Measurements from ENCODE around the gene RHOH. TPM values are rescaled to one million over a fixed set of nuclear protein-coding genes. Genes with fewer than 3 reads are reported as not detected.

The RHOH gene
- total and polyA plus RNA-seq, 9 donors = 0.31 to 3.2 (median 0.98) TPM

DNA sequence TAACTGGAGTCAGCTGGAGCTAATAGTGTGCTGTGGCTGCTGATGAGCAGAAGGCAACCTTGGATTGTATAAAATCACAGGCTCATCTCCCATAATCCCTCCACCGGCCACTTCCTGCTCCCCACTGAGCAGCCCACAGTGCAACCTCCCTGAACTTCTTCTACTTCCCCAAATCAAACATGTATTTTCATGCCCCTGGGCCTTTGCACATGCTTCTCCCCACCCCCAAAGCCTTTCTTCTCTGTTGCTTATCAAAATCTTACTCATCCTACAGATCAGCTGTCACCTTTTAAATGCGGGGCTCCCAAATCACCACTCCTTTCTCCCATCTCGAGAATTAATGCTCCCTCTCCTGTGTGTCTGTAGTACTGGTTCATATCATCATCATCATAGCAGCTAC, 35.8 kb downstream of the RHOH start:
- Histone ChIP-seq H3K27ac (no peak overlapping the region), H3K4me3 (no peak overlapping the region), H3K9me3 (no peaks in the 10 kb centered on the region), H3K4me1 (ENCODE audit: insufficient read depth) (no peaks in the 10 kb centered on the region), H3K36me3 (no peaks in the 10 kb centered on the region), H3K27me3 (no peaks in the 10 kb centered on the region)
- 60 to 92% (median 77%) methylated on average over 3 of the region's 3 CpGs for WGBS, 3 donors
- TF ChIP-seq POLR2A (IDR thresholded peaks at IDR 0.05) = no peak
- intact Hi-C loops (cut with DNase I) = no loop called here
- no peak for DNase-seq

DNA sequence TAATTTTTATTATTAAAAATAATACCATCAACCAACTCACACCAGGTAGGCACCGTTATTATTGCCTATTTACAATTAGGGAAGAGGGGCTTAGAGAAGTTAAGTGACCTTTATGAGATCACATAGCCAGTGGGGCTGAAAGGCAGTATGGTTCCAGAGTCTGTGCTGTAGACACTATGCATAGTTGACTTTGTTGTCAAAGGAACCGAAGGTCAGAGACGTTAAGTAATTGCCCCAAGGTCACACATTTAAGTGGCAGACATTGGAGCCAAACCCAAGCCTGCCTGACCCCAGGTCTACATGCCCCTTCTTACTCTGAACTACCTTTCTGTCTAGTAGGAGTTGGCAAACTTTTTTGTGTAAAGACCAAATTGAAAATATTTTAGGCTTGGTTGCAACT, 36.4 kb downstream of the RHOH start:
- 52 to 84% (median 65%) methylated on average over 3 of the region's 3 CpGs for WGBS, 3 donors
- no peak overlapping the region for H3K4me3 ChIP-seq
- H3K36me3 ChIP-seq = no peaks in the 10 kb centered on the region
- TF ChIP-seq POLR2A (IDR thresholded peaks at IDR 0.05) (no peak), EP300 (IDR thresholded peaks at IDR 0.05) (no peak)
- TF ChIP-seq, protein P1, sequence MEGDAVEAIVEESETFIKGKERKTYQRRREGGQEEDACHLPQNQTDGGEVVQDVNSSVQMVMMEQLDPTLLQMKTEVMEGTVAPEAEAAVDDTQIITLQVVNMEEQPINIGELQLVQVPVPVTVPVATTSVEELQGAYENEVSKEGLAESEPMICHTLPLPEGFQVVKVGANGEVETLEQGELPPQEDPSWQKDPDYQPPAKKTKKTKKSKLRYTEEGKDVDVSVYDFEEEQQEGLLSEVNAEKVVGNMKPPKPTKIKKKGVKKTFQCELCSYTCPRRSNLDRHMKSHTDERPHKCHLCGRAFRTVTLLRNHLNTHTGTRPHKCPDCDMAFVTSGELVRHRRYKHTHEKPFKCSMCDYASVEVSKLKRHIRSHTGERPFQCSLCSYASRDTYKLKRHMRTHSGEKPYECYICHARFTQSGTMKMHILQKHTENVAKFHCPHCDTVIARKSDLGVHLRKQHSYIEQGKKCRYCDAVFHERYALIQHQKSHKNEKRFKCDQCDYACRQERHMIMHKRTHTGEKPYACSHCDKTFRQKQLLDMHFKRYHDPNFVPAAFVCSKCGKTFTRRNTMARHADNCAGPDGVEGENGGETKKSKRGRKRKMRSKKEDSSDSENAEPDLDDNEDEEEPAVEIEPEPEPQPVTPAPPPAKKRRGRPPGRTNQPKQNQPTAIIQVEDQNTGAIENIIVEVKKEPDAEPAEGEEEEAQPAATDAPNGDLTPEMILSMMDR (IDR thresholded peaks at IDR 0.05) = no peak
- no peaks in the 10 kb centered on the region for H3K27me3 ChIP-seq
- no peak overlapping the region for H3K27ac ChIP-seq
- intact Hi-C loops (cut with DNase I) = no loop called here
- H3K4me1 ChIP-seq (ENCODE audit: insufficient read depth) = no peaks in the 10 kb centered on the region
- no peaks in the 10 kb centered on the region for H3K9me3 ChIP-seq
- DNase-seq = no peak

DNA sequence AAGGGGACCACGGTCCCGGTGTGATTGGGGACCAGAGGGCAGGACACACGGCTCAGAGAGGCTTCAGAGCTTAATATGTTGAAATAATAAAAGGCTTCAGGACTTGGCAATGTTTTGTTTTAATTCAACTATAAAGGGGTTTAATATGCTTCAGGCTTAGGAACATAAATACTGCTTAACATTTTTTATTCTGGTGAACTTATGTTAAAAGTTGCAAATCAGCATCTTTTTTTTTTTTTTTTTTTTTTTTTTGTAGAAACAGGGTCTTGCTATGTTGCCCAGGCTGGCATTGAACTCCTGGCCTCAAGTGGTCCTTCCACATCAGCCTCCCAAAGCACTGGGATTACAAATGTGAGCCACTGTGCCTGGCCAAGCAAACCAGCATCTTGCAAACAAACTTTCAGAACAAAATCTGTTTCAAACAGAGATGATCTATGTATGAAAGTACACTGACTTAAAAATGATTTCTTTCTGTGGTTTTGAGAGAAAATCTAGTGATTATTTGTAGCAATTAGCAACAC, 37.7 kb downstream of the RHOH start:
- Histone ChIP-seq H3K27me3 (no peaks in the 10 kb centered on the region), H3K9me3 (no peaks in the 10 kb centered on the region), H3K4me1 (ENCODE audit: insufficient read depth) (no peaks in the 10 kb centered on the region), H3K27ac (no peak overlapping the region), H3K4me3 (no peak overlapping the region), H3K36me3 (no peaks in the 10 kb centered on the region)
- no peak for DNase-seq
- intact Hi-C loops (cut with DNase I) = no loop called here
- no peak for TF ChIP-seq EP300 (IDR thresholded peaks at IDR 0.05)
- no peak for TF ChIP-seq POLR2A (IDR thresholded peaks at IDR 0.05)
- TF ChIP-seq, protein P1 (IDR thresholded peaks at IDR 0.05) = no peak
- 79 to 92% (median 86%) methylated on average over 3 of the region's 3 CpGs for WGBS, 3 donors

DNA sequence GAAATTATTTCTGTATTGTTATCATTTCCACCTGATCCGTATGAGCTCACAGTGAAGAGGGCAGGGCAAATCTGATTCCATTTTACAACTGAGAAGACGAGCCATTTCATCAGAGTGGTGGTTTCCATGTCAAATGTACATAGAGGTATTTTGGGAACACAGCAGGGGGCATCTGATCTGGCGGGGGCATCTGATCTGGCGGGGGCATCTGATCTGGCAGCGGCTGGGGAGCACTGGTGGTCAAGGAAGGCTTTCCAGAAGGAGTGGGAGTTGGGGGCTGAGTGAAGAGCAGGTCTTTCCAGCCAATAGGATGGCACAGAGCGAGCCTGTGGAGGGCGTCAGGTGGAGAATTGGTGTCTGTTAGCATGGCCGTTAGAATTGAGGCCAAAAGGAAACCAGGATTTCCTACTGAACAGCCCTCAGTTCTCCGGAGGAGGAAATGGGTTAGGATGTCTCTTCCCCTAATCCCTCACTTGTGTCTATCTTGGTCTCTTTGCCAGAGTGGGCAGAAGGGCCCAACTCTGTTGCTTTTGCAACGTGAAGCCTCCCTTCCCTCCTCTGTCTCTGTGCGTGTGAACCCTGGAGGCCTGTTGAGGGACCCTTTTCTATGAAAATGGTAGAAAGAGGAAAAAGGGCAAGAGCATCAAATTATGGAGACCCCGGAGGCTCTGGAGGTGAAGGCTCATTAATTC, 41.3 kb downstream of the RHOH start:
- TF ChIP-seq EP300 (IDR thresholded peaks at IDR 0.05) (no peak), POLR2A (IDR thresholded peaks at IDR 0.05) (no peak)
- TF ChIP-seq, protein P1 (IDR thresholded peaks at IDR 0.05) = no peak
- intact Hi-C loops (cut with DNase I) = no loop called here
- no peaks in the 10 kb centered on the region for H3K4me1 ChIP-seq (ENCODE audit: insufficient read depth)
- H3K4me3 ChIP-seq = no peak overlapping the region
- 88 to 92% (median 89%) methylated on average over 12 of the region's 12 CpGs for WGBS, 3 donors
- H3K9me3 ChIP-seq = no peaks in the 10 kb centered on the region
- H3K36me3 ChIP-seq = no peaks in the 10 kb centered on the region
- H3K27me3 ChIP-seq = no peaks in the 10 kb centered on the region
- DNase-seq = no peak
- no peak overlapping the region for H3K27ac ChIP-seq

All from ovary (tissue), 9 donors.